GM04503 (cell line): ENCODE measurements around the gene AP2A2.

Experiments
- DNase-seq: peaks from one replicate; pipeline ENCODE4 v3.0.0-alpha.2; 2012; ENCODE audit warnings: low read depth

The AP2A2 gene

GRCh38 chr11:1060410-1060809, 134.7 kb downstream of the AP2A2 start:
- no peak for DNase-seq

- DNase-seq, result peak; percentile 58
Measured at GRCh38 chr11:1060852-1061616, 135.4 kb downstream of the AP2A2 start.
